ENCODE results near the gene IFNAR1. TPM values are rescaled to one million over a fixed set of nuclear protein-coding genes. Genes with fewer than 3 reads are reported as not detected.
A peak's percentile ranks its signal among the peaks of the same experiment; 100 is the strongest.

Gene IFNAR1
- total and polyA plus RNA-seq, 9 of the 15 experiments (the other 6 are each of a cell fraction or from before 2014, with no cell fraction given) = 8.6 to 31.8 (median 14.8) TPM

GRCh38 chr21:33324291-33325221 lies at the start of gene IFNAR1 (continued):
- TF ChIP-seq ZBTB2 (IDR thresholded peaks at IDR 0.05) (peak; percentile 100), ZNF764 (CRISPR knock-in tag; IDR thresholded peaks at IDR 0.05; ENCODE audit: low read depth) (no peak), CC2D1A (IDR thresholded peaks at IDR 0.05) (no peak), SMARCE1 (IDR thresholded peaks at IDR 0.05) (peak; percentile 45; the same call in 1 of the 2 replicates), SMAD2 (IDR thresholded peaks at IDR 0.05; ENCODE audit: low read depth, low read length) (no peak), NFE2 (IDR thresholded peaks at IDR 0.05; ENCODE audit: low read depth) (0 out of 2 replicates have a peak, but pooled peaks have one; percentile 8), NCOA2 (IDR thresholded peaks at IDR 0.05; ENCODE audit: partially characterized antibody in 2 of 2) (no peak), ZNF644 (tag; IDR thresholded peaks at IDR 0.05; ENCODE audit: low read depth) (no peak), ZNF561 (CRISPR knock-in tag; conservative IDR thresholded peaks at IDR 0.05) (no peak), USF2 (CRISPR knock-in tag; IDR thresholded peaks at IDR 0.05) (no peak), CHD7 (IDR thresholded peaks at IDR 0.05; ENCODE audit: low read depth, low read length) (no peak), ZBTB7A (IDR thresholded peaks at IDR 0.05; ENCODE audit: borderline replicate concordance, control insufficient read depth, low read depth, low read length) (peak; percentile 83), NCOA6 (IDR thresholded peaks at IDR 0.05) (no peak), BACH1 (tag; IDR thresholded peaks at IDR 0.05) (no peak)
